Muscle layer of duodenum (tissue), 2 donors: ENCODE data around the gene OR7G3.

Source experiments
- H3K27ac ChIP-seq: one replicate; pipeline ENCODE4 v1.7.0; 2013; ENCODE audit warnings: mild to moderate bottlenecking, low read length
- H3K27me3 ChIP-seq: one replicate; pipeline ENCODE4 v1.7.0; 2013; ENCODE audit warnings: low read depth, mild to moderate bottlenecking, control low read depth, low read length
- H3K36me3 ChIP-seq, 2 donors: one replicate each; pipeline ENCODE4 v1.7.0; 2013; ENCODE audit warnings: low read length in 2 of 2, control low read depth in 1 of 2, mild to moderate bottlenecking in 1 of 2; ENCODE audit not compliant: insufficient read depth in 2 of 2, control insufficient read depth in 1 of 2
- H3K4me1 ChIP-seq, 2 donors: one replicate each; pipeline ENCODE4 v1.7.0; 2013; ENCODE audit warnings: low read length in 2 of 2, mild to moderate bottlenecking in 2 of 2, control low read depth in 1 of 2, moderate library complexity in 1 of 2; ENCODE audit not compliant: insufficient read depth in 2 of 2, control insufficient read depth in 1 of 2
- H3K4me3 ChIP-seq, 2 donors: one replicate each; pipeline ENCODE4 v1.7.0; 2013; ENCODE audit warnings: low read length in 2 of 2, low read depth in 1 of 2, mild to moderate bottlenecking in 1 of 2
- H3K9me3 ChIP-seq, 2 donors: one replicate each; pipeline ENCODE4 v1.7.0; 2013; ENCODE audit warnings: low read length in 2 of 2, control low read depth in 1 of 2, mild to moderate bottlenecking in 1 of 2; ENCODE audit not compliant: control insufficient read depth in 1 of 2
- donor health status: healthy.

OR7G3 gene

GRCh38 chr19:9107375-9107774 is 19.4 kb downstream of the OR7G3 start, which contains the start of gene OR7G2:
Gene OR7G2, minus strand, starts transcription at chr19:9107475. Its CDS starts 4,232 bp downstream, at chr19:9103243.
- Histone ChIP-seq H3K36me3 (no peaks in the 10 kb centered on the region), H3K27me3 (no peaks in the 10 kb centered on the region)

DNA sequence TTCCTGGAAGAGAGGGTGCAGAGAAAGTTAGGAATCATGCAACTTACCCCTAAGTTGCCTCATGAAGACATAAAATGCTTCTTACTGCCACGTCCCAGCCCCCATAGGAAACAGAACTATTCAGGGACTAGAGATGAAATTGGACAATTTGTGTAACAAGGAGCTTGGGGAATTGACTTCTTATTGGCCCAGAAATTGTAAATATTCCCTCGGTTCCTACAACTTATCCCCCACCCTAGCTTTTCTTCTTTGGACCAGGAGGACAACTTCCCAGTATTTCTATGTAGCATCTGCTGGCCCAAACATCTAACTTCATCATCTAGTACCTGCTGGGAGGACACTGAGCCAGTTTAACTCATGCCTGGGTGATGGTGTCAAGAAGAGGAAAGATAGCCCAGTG is 40.0 kb downstream of the OR7G3 start, which contains the start of gene OR1M1:
TSS of gene OR1M1 (plus strand) at position 301 of the 400 bp plus-strand sequence. CDS start 6,184 bp downstream, outside the sequence.
- no peak within 1 kb of the TSS for H3K4me3 ChIP-seq

More at GRCh38 chr19:9107375-9107774, 19.4 kb downstream of the OR7G3 start, which contains the start of gene OR7G2:
- Histone ChIP-seq H3K27ac (no peak within 1 kb of the TSS), H3K9me3 (no peaks in the 10 kb centered on the region), H3K4me1 (no peaks in the 10 kb centered on the region), H3K4me3 (no peak within 1 kb of the TSS)

GRCh38 chr19:9078651-9079050 is 48.1 kb downstream of the OR7G3 start:
- H3K36me3 ChIP-seq = no peaks in the 10 kb centered on the region
- no peaks in the 10 kb centered on the region for H3K9me3 ChIP-seq
- no peaks in the 10 kb centered on the region for H3K27me3 ChIP-seq
- H3K4me1 ChIP-seq = peaks cover 5 to 14% of the 10 kb centered on the region in 2 donors
- H3K27ac ChIP-seq = no peak overlapping the region
- no peak overlapping the region for H3K4me3 ChIP-seq

More for the DNA sequence above, 40.0 kb downstream of the OR7G3 start, which contains the start of gene OR1M1:
- Histone ChIP-seq H3K4me1 (no peaks in the 10 kb centered on the region), H3K9me3 (no peaks in the 10 kb centered on the region), H3K27ac (no peak within 1 kb of the TSS), H3K27me3 (no peaks in the 10 kb centered on the region), H3K36me3 (no peaks in the 10 kb centered on the region)

- Histone ChIP-seq H3K27me3 (no peaks in the 10 kb centered on the region), H3K36me3 (no peaks in the 10 kb centered on the region), H3K4me3 (no peak overlapping the region), H3K27ac (no peak overlapping the region), H3K9me3 (no peaks in the 10 kb centered on the region), H3K4me1 (peaks cover 5 to 14% of the 10 kb centered on the region in 2 donors)
Observed at GRCh38 chr19:9076901-9077300, 49.8 kb downstream of the OR7G3 start.
